Neural cell (in vitro differentiated cells): Measurements from ENCODE around the gene SLC4A7.

Experiments used
- CTCF ChIP-seq: fragments of 450-650 bp; IDR thresholded peaks from 2 replicates; pipeline ENCODE4 v1.5.1; 2014; ENCODE audit warnings: antibody characterized with exemption, mild to moderate bottlenecking, moderate library complexity; ENCODE audit not compliant: poor library complexity, severe bottlenecking
- EP300 ChIP-seq: fragments of 450-650 bp; conservative IDR thresholded peaks from 2 replicates; pipeline ENCODE4 v1.6.1; 2014; ENCODE audit warnings: antibody characterized with exemption, mild to moderate bottlenecking, moderate library complexity; ENCODE audit not compliant: poor library complexity, severe bottlenecking
- POLR2AphosphoS5 ChIP-seq: IDR thresholded peaks from 2 replicates; pipeline ENCODE4 v1.6.1; 2012
- REST ChIP-seq: IDR thresholded peaks from 2 replicates; pipeline ENCODE4 v1.6.1; 2012; ENCODE audit warnings: borderline replicate concordance

- no peak for TF ChIP-seq REST
- no peak for TF ChIP-seq CTCF
- no peak for TF ChIP-seq EP300
- no peak for TF ChIP-seq POLR2AphosphoS5
Observed at GRCh38 chr3:27376109-27376772, 107.9 kb downstream of the SLC4A7 start.
